Tibial nerve (tissue), 4 donors: ENCODE measurements around the gene PRPF40A.

Source experiments
- CTCF ChIP-seq, 5 experiments: fragments of 200-600 bp in 3 of 5; fragments of 450-650 bp in 2 of 5; sonication (generic) in 3 of 5; IDR thresholded peaks; one replicate each; pipeline ENCODE4 v1.5.1; 2016 to 2019; ENCODE audit warnings: antibody characterized with exemption in 5 of 5, mild to moderate bottlenecking in 3 of 5, moderate library complexity in 2 of 5
- EP300 ChIP-seq, 2 donors: sonication (generic); formaldehyde crosslinking; IDR thresholded peaks; one replicate each; pipeline ENCODE4 v1.6.1; 2017; ENCODE audit warnings: antibody characterized with exemption in 2 of 2, mild to moderate bottlenecking in 1 of 2
- POLR2A ChIP-seq, 2 donors: fragments of 450-650 bp; IDR thresholded peaks; one replicate each; pipeline ENCODE4 v1.6.1; 2017; ENCODE audit warnings: antibody characterized with exemption in 2 of 2, mild to moderate bottlenecking in 2 of 2, moderate library complexity in 2 of 2

- TF ChIP-seq CTCF (IDR thresholded peaks at IDR 0.05) (no peak), POLR2A (IDR thresholded peaks at IDR 0.05) (no peak), EP300 (IDR thresholded peaks at IDR 0.05) (no peak)
Observed at GRCh38 chr2:152646264-152646663, 71.0 kb downstream of the PRPF40A start.
